ENCODE data around the gene XIRP1.

DNA sequence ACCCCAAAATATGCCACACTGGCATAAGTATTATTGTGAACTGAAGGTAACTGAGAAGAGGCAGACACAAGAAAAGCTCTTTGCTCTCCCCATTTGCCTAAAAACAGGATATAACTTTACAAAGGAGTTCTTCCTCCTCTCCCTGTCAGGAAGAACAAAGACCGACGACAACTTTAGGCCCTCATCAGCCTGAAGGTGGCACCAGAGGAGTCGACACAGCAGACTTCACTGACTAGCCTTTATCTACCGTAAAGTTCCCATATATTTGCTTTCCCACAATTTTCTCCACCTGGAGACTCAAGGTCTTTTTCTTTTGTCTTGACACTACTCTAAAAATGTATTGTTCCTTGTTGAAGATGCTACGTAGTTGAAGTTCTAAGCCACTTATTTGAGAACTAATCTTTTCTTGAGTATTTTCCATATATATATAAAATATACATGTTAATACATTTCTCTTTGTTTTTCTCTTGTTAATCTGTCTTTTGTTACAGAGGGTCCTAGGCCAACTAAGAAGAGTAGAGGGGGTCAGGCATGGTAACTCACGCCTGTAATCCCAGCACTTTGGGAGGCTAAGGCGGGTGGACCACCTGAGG is 16.2 kb upstream of the XIRP1 start:
- TF ChIP-seq POLR2A (IDR thresholded peaks at IDR 0.05) (no peak), POLR2AphosphoS5 (IDR thresholded peaks at IDR 0.05; ENCODE audit: insufficient read depth in 1 of 2, low read depth in 1 of 2) (no peak)
- TF ChIP-seq, protein P1, sequence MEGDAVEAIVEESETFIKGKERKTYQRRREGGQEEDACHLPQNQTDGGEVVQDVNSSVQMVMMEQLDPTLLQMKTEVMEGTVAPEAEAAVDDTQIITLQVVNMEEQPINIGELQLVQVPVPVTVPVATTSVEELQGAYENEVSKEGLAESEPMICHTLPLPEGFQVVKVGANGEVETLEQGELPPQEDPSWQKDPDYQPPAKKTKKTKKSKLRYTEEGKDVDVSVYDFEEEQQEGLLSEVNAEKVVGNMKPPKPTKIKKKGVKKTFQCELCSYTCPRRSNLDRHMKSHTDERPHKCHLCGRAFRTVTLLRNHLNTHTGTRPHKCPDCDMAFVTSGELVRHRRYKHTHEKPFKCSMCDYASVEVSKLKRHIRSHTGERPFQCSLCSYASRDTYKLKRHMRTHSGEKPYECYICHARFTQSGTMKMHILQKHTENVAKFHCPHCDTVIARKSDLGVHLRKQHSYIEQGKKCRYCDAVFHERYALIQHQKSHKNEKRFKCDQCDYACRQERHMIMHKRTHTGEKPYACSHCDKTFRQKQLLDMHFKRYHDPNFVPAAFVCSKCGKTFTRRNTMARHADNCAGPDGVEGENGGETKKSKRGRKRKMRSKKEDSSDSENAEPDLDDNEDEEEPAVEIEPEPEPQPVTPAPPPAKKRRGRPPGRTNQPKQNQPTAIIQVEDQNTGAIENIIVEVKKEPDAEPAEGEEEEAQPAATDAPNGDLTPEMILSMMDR (IDR thresholded peaks at IDR 0.05): peak in 1 of 3 experiments; percentile 32
